Neural cell (in vitro differentiated cells): Measurements from ENCODE around the gene LIF.

Experiments used
- EP300 ChIP-seq: fragments of 450-650 bp; conservative IDR thresholded peaks from 2 replicates; pipeline ENCODE4 v1.6.1; 2014; ENCODE audit warnings: antibody characterized with exemption, mild to moderate bottlenecking, moderate library complexity; ENCODE audit not compliant: poor library complexity, severe bottlenecking
- EZH2 ChIP-seq: fragments of 200-600, 300-800 bp; shearing (Covaris generic), sonication (generic); IDR thresholded peaks from 2 replicates; pipeline ENCODE4 v1.6.1; 2014; ENCODE audit warnings: antibody characterized with exemption, low read length, borderline replicate concordance, mild to moderate bottlenecking; ENCODE audit not compliant: insufficient read depth, poor library complexity, severe bottlenecking
- MXI1 ChIP-seq: fragments of 450-650 bp; conservative IDR thresholded peaks from 2 replicates; pipeline ENCODE4 v1.6.1; 2014; ENCODE audit warnings: antibody characterized with exemption, mild to moderate bottlenecking; ENCODE audit not compliant: poor library complexity, severe bottlenecking
- POLR2AphosphoS5 ChIP-seq: IDR thresholded peaks from 2 replicates; pipeline ENCODE4 v1.6.1; 2012
- RAD21 ChIP-seq: fragments of 450-650 bp; conservative IDR thresholded peaks from 2 replicates; pipeline ENCODE4 v1.6.1; 2014; ENCODE audit warnings: antibody characterized with exemption, mild to moderate bottlenecking, moderate library complexity
- TAF1 ChIP-seq: IDR thresholded peaks from 2 replicates; pipeline ENCODE4 v1.6.1; 2012; ENCODE audit warnings: low read depth
- TF ChIP-seq, protein P1 (sequence below): IDR thresholded peaks from 2 replicates; pipeline ENCODE4 v1.6.1; 2012; ENCODE audit warnings: borderline replicate concordance
- TF ChIP-seq, protein P2 (sequence below): fragments of 450-650 bp; IDR thresholded peaks from 2 replicates; pipeline ENCODE4 v1.5.1; 2014; ENCODE audit warnings: antibody characterized with exemption, mild to moderate bottlenecking, moderate library complexity; ENCODE audit not compliant: poor library complexity, severe bottlenecking

DNA sequence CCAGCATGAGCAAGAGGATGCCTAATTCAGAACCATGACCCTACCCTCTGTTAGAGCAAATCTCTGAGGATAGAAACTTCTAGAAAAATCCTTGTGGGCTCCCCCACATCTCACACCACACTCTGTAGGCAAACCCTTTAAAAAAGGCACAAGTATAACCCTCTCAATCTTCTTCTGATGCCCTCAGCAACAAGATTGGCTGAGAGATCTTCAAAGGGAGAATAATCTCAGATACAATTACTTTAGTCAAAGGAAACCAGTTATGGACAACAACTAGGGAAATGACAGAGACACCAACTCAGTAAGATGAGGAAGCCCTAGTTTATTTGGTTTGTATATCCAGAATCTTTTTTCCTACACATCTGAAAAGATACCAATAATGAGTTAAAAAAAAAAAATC is 49.2 kb downstream of the LIF start:
- no peak for TF ChIP-seq EZH2
- TF ChIP-seq, protein P1, sequence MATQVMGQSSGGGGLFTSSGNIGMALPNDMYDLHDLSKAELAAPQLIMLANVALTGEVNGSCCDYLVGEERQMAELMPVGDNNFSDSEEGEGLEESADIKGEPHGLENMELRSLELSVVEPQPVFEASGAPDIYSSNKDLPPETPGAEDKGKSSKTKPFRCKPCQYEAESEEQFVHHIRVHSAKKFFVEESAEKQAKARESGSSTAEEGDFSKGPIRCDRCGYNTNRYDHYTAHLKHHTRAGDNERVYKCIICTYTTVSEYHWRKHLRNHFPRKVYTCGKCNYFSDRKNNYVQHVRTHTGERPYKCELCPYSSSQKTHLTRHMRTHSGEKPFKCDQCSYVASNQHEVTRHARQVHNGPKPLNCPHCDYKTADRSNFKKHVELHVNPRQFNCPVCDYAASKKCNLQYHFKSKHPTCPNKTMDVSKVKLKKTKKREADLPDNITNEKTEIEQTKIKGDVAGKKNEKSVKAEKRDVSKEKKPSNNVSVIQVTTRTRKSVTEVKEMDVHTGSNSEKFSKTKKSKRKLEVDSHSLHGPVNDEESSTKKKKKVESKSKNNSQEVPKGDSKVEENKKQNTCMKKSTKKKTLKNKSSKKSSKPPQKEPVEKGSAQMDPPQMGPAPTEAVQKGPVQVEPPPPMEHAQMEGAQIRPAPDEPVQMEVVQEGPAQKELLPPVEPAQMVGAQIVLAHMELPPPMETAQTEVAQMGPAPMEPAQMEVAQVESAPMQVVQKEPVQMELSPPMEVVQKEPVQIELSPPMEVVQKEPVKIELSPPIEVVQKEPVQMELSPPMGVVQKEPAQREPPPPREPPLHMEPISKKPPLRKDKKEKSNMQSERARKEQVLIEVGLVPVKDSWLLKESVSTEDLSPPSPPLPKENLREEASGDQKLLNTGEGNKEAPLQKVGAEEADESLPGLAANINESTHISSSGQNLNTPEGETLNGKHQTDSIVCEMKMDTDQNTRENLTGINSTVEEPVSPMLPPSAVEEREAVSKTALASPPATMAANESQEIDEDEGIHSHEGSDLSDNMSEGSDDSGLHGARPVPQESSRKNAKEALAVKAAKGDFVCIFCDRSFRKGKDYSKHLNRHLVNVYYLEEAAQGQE, result no peak
- TF ChIP-seq, protein P2, sequence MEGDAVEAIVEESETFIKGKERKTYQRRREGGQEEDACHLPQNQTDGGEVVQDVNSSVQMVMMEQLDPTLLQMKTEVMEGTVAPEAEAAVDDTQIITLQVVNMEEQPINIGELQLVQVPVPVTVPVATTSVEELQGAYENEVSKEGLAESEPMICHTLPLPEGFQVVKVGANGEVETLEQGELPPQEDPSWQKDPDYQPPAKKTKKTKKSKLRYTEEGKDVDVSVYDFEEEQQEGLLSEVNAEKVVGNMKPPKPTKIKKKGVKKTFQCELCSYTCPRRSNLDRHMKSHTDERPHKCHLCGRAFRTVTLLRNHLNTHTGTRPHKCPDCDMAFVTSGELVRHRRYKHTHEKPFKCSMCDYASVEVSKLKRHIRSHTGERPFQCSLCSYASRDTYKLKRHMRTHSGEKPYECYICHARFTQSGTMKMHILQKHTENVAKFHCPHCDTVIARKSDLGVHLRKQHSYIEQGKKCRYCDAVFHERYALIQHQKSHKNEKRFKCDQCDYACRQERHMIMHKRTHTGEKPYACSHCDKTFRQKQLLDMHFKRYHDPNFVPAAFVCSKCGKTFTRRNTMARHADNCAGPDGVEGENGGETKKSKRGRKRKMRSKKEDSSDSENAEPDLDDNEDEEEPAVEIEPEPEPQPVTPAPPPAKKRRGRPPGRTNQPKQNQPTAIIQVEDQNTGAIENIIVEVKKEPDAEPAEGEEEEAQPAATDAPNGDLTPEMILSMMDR, result no peak
- TF ChIP-seq POLR2AphosphoS5, result no peak
- TF ChIP-seq RAD21, result no peak
- no peak for TF ChIP-seq TAF1
- TF ChIP-seq MXI1, result no peak
- TF ChIP-seq EP300, result no peak
